HepG2 (cell line): ENCODE data around the gene RBCK1. TPM values are rescaled to one million over a fixed set of nuclear protein-coding genes. Genes with fewer than 3 reads are reported as not detected.
A peak's percentile ranks its signal among the peaks of the same experiment; 100 is the strongest.

ENCODE experiments used
- ATAC-seq: fragments of 200-7000 bp; cut with Tn5 transposase; 3 replicates; pipeline ENCODE4 v1.9.1; 2020; ENCODE audit warnings: mild to moderate bottlenecking, moderate library complexity
- BruUV-seq: library from RNA; stranded (reverse); fragments of 400-500 nt; replicated peaks from 2 replicates; lab custom pipeline; 2021; lab: Mats Ljungman, UMichigan
- CTCF ChIA-PET: fragments of 300-600 bp; formaldehyde crosslinking; extraction: SDS; loops from one replicate; lab custom pipeline; 2021; ENCODE audit warnings: low total read pairs, inconsistent platforms, low intra/inter-chr PET ratio; lab: Yijun Ruan, JAX
- POLR2A ChIA-PET: fragments of 350-600 bp; sonication (Branson Sonifier 250); formaldehyde crosslinking; loops from one replicate; lab custom pipeline; 2020; ENCODE audit warnings: antibody characterized with exemption, inconsistent platforms; lab: Yijun Ruan, JAX
- DNase-seq: peaks from one replicate; pipeline ENCODE4 v3.0.0-alpha.2; 2015; ENCODE audit warnings: low spot score
- FAIRE-seq: peaks from 3 replicates; lab custom pipeline; 2011; peaks lifted over from hg19 to GRCh38; lab: Jason Lieb, UNC
- H2AFZ ChIP-seq: one replicate; pipeline ENCODE4 v1.6.1; 2011; ENCODE audit warnings: low read length, inconsistent platforms
- H3K27ac ChIP-seq: fragments of 300-600 bp; 3 replicates; pipeline ENCODE4 v1.8.0; 2011; ENCODE audit warnings: mixed run types, mild to moderate bottlenecking, mixed read lengths, low read length, inconsistent platforms; ENCODE audit not compliant: insufficient read depth; ENCODE audit errors: extremely low read length
- H3K27me3 ChIP-seq, 2 experiments: fragments of 200-600 bp in 1 of 2; 2 replicates in 1 of 2; 3 replicates in 1 of 2; pipeline versions ENCODE4 v1.6.0 to v1.8.0; 2011; ENCODE audit warnings: low read length in 2 of 2, mild to moderate bottlenecking in 2 of 2, moderate library complexity in 2 of 2, inconsistent platforms in 1 of 2; ENCODE audit not compliant: insufficient read depth in 2 of 2, control insufficient read depth in 1 of 2
- H3K36me3 ChIP-seq, 2 experiments: fragments of 200-600 bp in 1 of 2; replicated peaks in 1 of 2; 2 replicates in 1 of 2; 3 replicates in 1 of 2; pipeline versions ENCODE4 v1.5.1 to v1.8.0; 2011; ENCODE audit warnings: low read length in 2 of 2, inconsistent platforms in 1 of 2; ENCODE audit not compliant: insufficient read depth in 2 of 2, control insufficient read depth in 1 of 2
- H3K4me1 ChIP-seq: 2 replicates; pipeline ENCODE4 v1.5.1; 2012; ENCODE audit warnings: low read length, inconsistent platforms; ENCODE audit not compliant: insufficient read depth
- H3K4me2 ChIP-seq: 2 replicates; pipeline ENCODE4 v1.6.0; 2011; ENCODE audit warnings: low read depth, low read length, inconsistent platforms
- H3K4me3 ChIP-seq, 3 experiments: fragments of 200-600 bp in 1 of 3; sonication (generic), shearing (Covaris generic) in 1 of 3; replicated peaks in 1 of 3; 2 replicates each; pipeline ENCODE4 v1.5.1; 2011 to 2016; ENCODE audit warnings: low read length in 3 of 3, inconsistent platforms in 2 of 3, low read depth in 2 of 3, mild to moderate bottlenecking in 2 of 3, control low read depth in 1 of 3, mixed read lengths in 1 of 3; ENCODE audit not compliant: insufficient read depth in 1 of 3
- H3K79me2 ChIP-seq: one replicate; pipeline ENCODE4 v1.6.1; 2011; ENCODE audit warnings: low read length, inconsistent platforms; ENCODE audit not compliant: insufficient read depth
- H3K9ac ChIP-seq: 2 replicates; pipeline ENCODE4 v1.6.0; 2011; ENCODE audit warnings: mild to moderate bottlenecking, low read depth, low read length, inconsistent platforms; ENCODE audit not compliant: insufficient read depth
- H3K9me3 ChIP-seq: 2 replicates; pipeline ENCODE4 v1.5.1; 2012; ENCODE audit warnings: mild to moderate bottlenecking, low read length
- H4K20me1 ChIP-seq: 2 replicates; pipeline ENCODE4 v1.6.0; 2011; ENCODE audit warnings: inconsistent platforms, mild to moderate bottlenecking, low read length, moderate library complexity; ENCODE audit not compliant: insufficient read depth
- CEBPZ ChIP-seq: IDR thresholded peaks from 2 replicates; pipeline ENCODE4 v1.6.1; 2012; ENCODE audit warnings: low read length, improper control_type of control experiment
- CREB1 ChIP-seq, 2 experiments: fragments of 450-650 bp in 1 of 2; IDR thresholded peaks; 2 replicates each; pipeline ENCODE4 v1.6.1; 2016 to 2017; ENCODE audit warnings: control low read depth in 1 of 2, mild to moderate bottlenecking in 1 of 2, missing compliant biosample characterization in 1 of 2, missing genetic modification characterization in 1 of 2
- FOXO4 ChIP-seq: sonication (generic); formaldehyde crosslinking; conservative IDR thresholded peaks from 2 replicates; pipeline ENCODE4 v1.8.1; 2023; ENCODE audit warnings: missing genetic modification reagents
- FUBP1 ChIP-seq: sonication (generic); formaldehyde crosslinking; IDR thresholded peaks from 2 replicates; pipeline ENCODE4 v1.5.1; 2020; ENCODE audit warnings: missing genetic modification reagents, mild to moderate bottlenecking, borderline replicate concordance
- HINFP ChIP-seq: sonication (generic); formaldehyde crosslinking; IDR thresholded peaks from 2 replicates; pipeline ENCODE4 v1.4.0; 2020; ENCODE audit warnings: low read depth, mild to moderate bottlenecking, missing genetic modification reagents
- MAX ChIP-seq: IDR thresholded peaks from 2 replicates; pipeline ENCODE4 v1.6.1; 2012; ENCODE audit warnings: inconsistent platforms
- MIXL1 ChIP-seq: IDR thresholded peaks from 2 replicates; pipeline ENCODE4 v1.6.1; 2016
- RFXAP ChIP-seq: sonication (generic); formaldehyde crosslinking; IDR thresholded peaks from 2 replicates; pipeline ENCODE4 v1.4.0; 2020; ENCODE audit warnings: missing genetic modification reagents, borderline replicate concordance
- SALL1 ChIP-seq: sonication (generic); formaldehyde crosslinking; IDR thresholded peaks from 2 replicates; pipeline ENCODE4 v1.8.0; 2022; ENCODE audit warnings: mild to moderate bottlenecking, missing genetic modification reagents
- TMF1 ChIP-seq: sonication (generic); formaldehyde crosslinking; IDR thresholded peaks from 2 replicates; pipeline ENCODE4 v1.8.1; 2022; ENCODE audit warnings: low read depth, missing genetic modification reagents
- U2AF1 ChIP-seq: fragments of 200-400 bp; formaldehyde crosslinking; optimal IDR thresholded peaks from 2 replicates; pipeline ENCODE3; 2017; ENCODE audit warnings: mild to moderate bottlenecking, low read depth, low read length
- ZNF234 ChIP-seq: sonication (generic); formaldehyde crosslinking; conservative IDR thresholded peaks from 2 replicates; pipeline ENCODE4 v1.5.1; 2020; ENCODE audit warnings: mild to moderate bottlenecking, missing genetic modification reagents
- ZSCAN30 ChIP-seq: sonication (generic); formaldehyde crosslinking; IDR thresholded peaks from 2 replicates; pipeline ENCODE4 v1.5.0; 2020; ENCODE audit warnings: mild to moderate bottlenecking, missing genetic modification reagents
- ZSCAN9 ChIP-seq: IDR thresholded peaks from 2 replicates; pipeline ENCODE4 v1.6.1; 2016; ENCODE audit warnings: borderline replicate concordance
- WGBS: methylation state at CpG from one replicate; pipeline ENCODE4 v1.1.6; 2017; ENCODE audit warnings: low lambda C conversion rate; 5-methylcytosine and 5-hydroxymethylcytosine counted together
- in situ Hi-C: cut with HindIII; loops from 2 replicates; pipeline ENCODE4 v1.10.0; 2017; ENCODE audit warnings: low pct_unique_long_range_greater_than_20kb; ENCODE audit not compliant: extremely low pct_ligation_motif_present
- intact Hi-C: fragments of 100-400 bp; cut with micrococcal nuclease; formaldehyde crosslinking; loops from one replicate; pipeline ENCODE4 v1.10.0; 2022; ENCODE audit not compliant: unreplicated experiment
- polyA plus RNA-seq, 8 experiments: library from polyadenylated mRNA; depleted of rRNA in 3 of 8; stranded (reverse) in 7 of 8; unstranded in 1 of 8; fragments of >200 nt; fragmentation: Illumina TruSeq in 4 of 8; extraction: Trizol in 4 of 8; gene quantifications; 2 replicates each; pipeline versions ENCODE4 v1.2.1 to v1.2.3, GENCODE V29; 2011 to 2016; ENCODE audit warnings: low read depth in 4 of 8, missing spikeins in 1 of 8, mixed read lengths in 1 of 8; ENCODE audit not compliant: insufficient read depth in 1 of 8
- total RNA-seq, 5 experiments: library from RNA; depleted of rRNA; stranded (reverse); fragments of >200 nt; fragmentation: Illumina TruSeq; extraction: Trizol; gene quantifications; 2 replicates each; pipeline ENCODE4 v1.2.3, GENCODE V29; 2016; ENCODE audit warnings: low read depth in 1 of 5
- TF ChIP-seq, protein P1 (sequence below): sonication (generic); formaldehyde crosslinking; IDR thresholded peaks from 2 replicates; pipeline ENCODE4 v1.5.1; 2020; ENCODE audit warnings: missing genetic modification reagents, mild to moderate bottlenecking, borderline replicate concordance

RBCK1 gene
- total and polyA plus RNA-seq, 2 of the 13 experiments (the other 11 are each of a cell fraction or from before 2014, with no cell fraction given) = 149 to 215 TPM

- POLR2A ChIA-PET = interaction anchor here (0.9 to 29.0 kb wide), 3 partner anchors 16 to 57 kb away, joined by 3 to 1587 read pairs (median 909); partner anchors contain the start of genes NRSN2 and TRIB3
- H2AFZ ChIP-seq = no peak overlapping the region
- H3K79me2 ChIP-seq = peaks cover 20% of the 10 kb centered on the region
- no peak overlapping the region for H3K4me3 ChIP-seq
- no peak overlapping the region for H3K9ac ChIP-seq
- no peaks in the 10 kb centered on the region for H4K20me1 ChIP-seq
- in situ Hi-C loops = no loop called here
- no peak for FAIRE-seq
- no peak overlapping the region for H3K4me2 ChIP-seq
- no peak for ATAC-seq
- CTCF ChIA-PET = no interaction called here
- no TSS peak for BruUV-seq
- peaks cover 82% of the 10 kb centered on the region for H3K4me1 ChIP-seq
- WGBS = 97% methylated on average over 4 of the region's 4 CpGs
- intact Hi-C loops = no loop called here
- H3K27ac ChIP-seq = peak overlapping the region; percentile 99
- no peaks in the 10 kb centered on the region; a peak in 1 of 5 replicates for H3K27me3 ChIP-seq
- no peaks in the 10 kb centered on the region; a peak in 1 of 5 replicates for H3K36me3 ChIP-seq
- DNase-seq = no peak
- no peaks in the 10 kb centered on the region for H3K9me3 ChIP-seq
- TF ChIP-seq RFXAP (no peak), HINFP (CRISPR knock-in tag) (no peak), U2AF1 (no peak), TMF1 (CRISPR knock-in tag) (no peak), FOXO4 (CRISPR knock-in tag) (0 out of 2 replicates have a peak, but pooled peaks have one; percentile 73), CEBPZ (no peak), MIXL1 (CRISPR knock-in tag) (no peak), SALL1 (0 out of 2 replicates have a peak, but pooled peaks have one; percentile 16), ZNF234 (CRISPR knock-in tag) (0 out of 2 replicates have a peak, but pooled peaks have one; percentile 34), CREB1 (IDR thresholded peaks at IDR 0.05) (no peak), CREB1 (CRISPR knock-in tag; IDR thresholded peaks at IDR 0.05) (no peak), ZSCAN9 (no peak), FUBP1 (CRISPR knock-in tag) (no peak), MAX (no peak), ZSCAN30 (CRISPR knock-in tag) (no peak)
- TF ChIP-seq, protein P1, sequence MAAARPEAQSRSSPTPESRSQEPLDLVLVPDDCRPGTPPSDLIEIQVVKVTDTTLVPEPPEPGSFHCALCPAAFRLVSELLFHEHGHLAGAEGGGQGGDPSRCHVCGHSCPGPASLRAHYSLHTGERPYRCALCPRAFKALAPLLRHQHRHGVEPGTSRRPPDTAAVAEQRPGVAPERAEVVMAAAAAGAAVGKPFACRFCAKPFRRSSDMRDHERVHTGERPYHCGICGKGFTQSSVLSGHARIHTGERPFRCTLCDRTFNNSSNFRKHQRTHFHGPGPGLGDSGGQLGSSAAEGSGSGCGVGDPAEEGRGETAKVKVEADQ = no peak
Observed at GRCh38 chr20:404088-404487, 4.0 kb upstream of the RBCK1 start.
